ENCODE data around the gene ANKRD39. TPM values are rescaled to one million over a fixed set of nuclear protein-coding genes. Genes with fewer than 3 reads are reported as not detected.

The ANKRD39 gene
- total RNA-seq, 6 experiments from 2014 or later = 6.0 to 16.3 (median 9.7) TPM

GRCh38 chr2:96842600-96842999 lies 15.2 kb downstream of the ANKRD39 start:
- H3K36me3 ChIP-seq = peaks cover 0 to 16% (median 3%) of the 10 kb centered on the region in 4 donors
- 70% methylated on average over 2 of the region's 7 CpGs for WGBS (ENCODE audit: insufficient coverage, low coverage, low lambda C conversion rate, missing lambda C conversion rate)
- H3K4me3 ChIP-seq = no peak overlapping the region
- intact Hi-C loops (cut with DNase I) = no loop called here
- TF ChIP-seq POLR2A (IDR thresholded peaks at IDR 0.05) = no peak
- TF ChIP-seq, protein P1, sequence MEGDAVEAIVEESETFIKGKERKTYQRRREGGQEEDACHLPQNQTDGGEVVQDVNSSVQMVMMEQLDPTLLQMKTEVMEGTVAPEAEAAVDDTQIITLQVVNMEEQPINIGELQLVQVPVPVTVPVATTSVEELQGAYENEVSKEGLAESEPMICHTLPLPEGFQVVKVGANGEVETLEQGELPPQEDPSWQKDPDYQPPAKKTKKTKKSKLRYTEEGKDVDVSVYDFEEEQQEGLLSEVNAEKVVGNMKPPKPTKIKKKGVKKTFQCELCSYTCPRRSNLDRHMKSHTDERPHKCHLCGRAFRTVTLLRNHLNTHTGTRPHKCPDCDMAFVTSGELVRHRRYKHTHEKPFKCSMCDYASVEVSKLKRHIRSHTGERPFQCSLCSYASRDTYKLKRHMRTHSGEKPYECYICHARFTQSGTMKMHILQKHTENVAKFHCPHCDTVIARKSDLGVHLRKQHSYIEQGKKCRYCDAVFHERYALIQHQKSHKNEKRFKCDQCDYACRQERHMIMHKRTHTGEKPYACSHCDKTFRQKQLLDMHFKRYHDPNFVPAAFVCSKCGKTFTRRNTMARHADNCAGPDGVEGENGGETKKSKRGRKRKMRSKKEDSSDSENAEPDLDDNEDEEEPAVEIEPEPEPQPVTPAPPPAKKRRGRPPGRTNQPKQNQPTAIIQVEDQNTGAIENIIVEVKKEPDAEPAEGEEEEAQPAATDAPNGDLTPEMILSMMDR (IDR thresholded peaks at IDR 0.05) = no peak
- H3K27ac ChIP-seq = no peak overlapping the region
- H3K4me1 ChIP-seq = peaks cover 0 to 2% (median under 1%) of the 10 kb centered on the region in 4 donors
- ATAC-seq (peak in 3 of 4 donors; percentile 18 to 34 (median 23)), DNase-seq (no peak)
- H3K27me3 ChIP-seq = no peaks in the 10 kb centered on the region
- no peaks in the 10 kb centered on the region for H3K9me3 ChIP-seq

DNA sequence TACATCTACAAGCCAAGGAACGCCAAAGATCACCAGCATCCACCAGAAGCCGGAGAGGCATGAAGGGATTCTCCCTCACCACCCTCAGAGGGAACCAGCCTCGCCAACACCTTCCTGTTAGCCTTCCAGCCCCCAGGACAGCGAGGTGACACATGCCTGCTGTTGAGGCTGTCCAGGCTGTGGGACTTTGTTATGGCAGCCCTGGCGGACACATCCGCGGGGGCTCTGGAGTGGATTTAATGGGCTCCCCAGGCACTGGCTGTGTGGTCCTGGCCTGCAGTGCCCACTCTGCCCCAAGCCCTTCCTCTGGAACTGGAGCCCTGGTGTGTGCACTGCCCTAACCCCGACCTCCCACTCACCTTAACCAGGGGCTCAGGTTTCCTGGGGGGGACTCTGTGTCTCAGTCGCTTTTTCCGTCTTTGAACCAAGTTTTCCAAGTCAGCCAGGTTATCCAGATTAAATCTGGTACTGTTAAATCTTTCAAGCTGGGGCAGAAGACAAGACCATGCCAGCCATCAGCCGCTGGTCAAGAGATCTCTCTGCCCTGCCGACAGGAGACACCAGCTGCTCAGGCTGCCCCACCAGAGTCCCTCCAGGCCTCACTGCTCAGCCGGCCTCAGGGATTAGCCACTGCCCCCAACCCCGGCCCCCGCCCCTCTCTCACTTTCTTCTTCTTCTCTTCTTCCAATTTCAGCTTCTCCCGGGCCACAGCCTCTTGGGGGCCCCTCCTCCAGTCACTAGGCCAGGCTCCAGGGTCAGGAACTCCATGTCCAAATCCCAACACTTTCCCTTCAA lies 15.9 kb downstream of the ANKRD39 start:
- intact Hi-C loops (cut with DNase I) = no loop called here
- Histone ChIP-seq H3K9me3 (no peaks in the 10 kb centered on the region), H3K4me1 (no peaks in the 10 kb centered on the region), H3K27me3 (no peaks in the 10 kb centered on the region), H3K36me3 (peaks cover 0 to 20% (median 3%) of the 10 kb centered on the region in 4 donors), H3K27ac (no peak overlapping the region), H3K4me3 (no peak overlapping the region)
- no peak for DNase-seq
- 93% methylated on average over 11 of the region's 16 CpGs for WGBS (ENCODE audit: insufficient coverage, low coverage, low lambda C conversion rate, missing lambda C conversion rate)
- no peak for TF ChIP-seq POLR2A (IDR thresholded peaks at IDR 0.05)
- TF ChIP-seq, protein P1 (IDR thresholded peaks at IDR 0.05) = no peak
- ATAC-seq = no peak

- DNase-seq = no peak
- peak in 2 of 4 donors; percentile 2 to 5 for ATAC-seq
- 78% methylated on average over 6 of the region's 37 CpGs for WGBS (ENCODE audit: insufficient coverage, low coverage, low lambda C conversion rate, missing lambda C conversion rate)
These were observed 17.7 kb downstream of the ANKRD39 start for GRCh38 chr2:96839875-96840850.

DNA sequence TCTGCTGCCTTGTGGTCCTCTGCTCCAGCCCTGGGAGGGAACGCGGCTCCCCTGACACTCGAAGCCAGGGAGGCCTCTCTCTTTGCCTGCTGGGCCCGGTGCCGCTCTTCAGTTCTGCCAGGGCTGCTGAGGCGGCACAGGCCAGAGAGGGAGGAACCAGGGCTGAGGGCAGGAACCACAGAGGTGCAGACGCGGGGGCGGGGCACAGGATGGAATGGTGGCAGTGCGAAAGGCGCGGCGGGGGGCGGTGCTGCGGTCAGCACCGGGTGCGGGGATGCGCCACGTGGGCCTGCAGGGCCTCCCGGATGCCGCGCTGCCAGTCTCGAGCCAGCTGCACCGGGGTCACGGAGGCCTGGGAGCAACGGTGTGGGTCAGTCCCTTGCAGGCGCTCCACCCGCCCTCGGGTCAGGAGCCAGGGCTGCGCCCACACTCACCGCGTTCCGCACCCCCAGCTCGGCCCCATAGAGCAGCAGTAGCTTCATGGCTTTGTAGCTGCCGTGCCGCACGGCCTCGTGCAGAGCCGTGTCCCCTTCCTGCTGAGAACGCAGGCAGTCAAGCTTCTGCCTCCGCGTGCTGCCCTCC lies 18.4 kb downstream of the ANKRD39 start:
- TF ChIP-seq, protein P1 (IDR thresholded peaks at IDR 0.05) = no peak
- TF ChIP-seq POLR2A (IDR thresholded peaks at IDR 0.05) = no peak
- DNase-seq (peak in 1 of 3 donors; percentile 66), ATAC-seq (peak; percentile 42 to 66 (median 50))
- intact Hi-C loops (cut with DNase I) = no loop called here
- no peak overlapping the region for H3K4me3 ChIP-seq
- H3K9me3 ChIP-seq = no peaks in the 10 kb centered on the region
- H3K27me3 ChIP-seq = no peaks in the 10 kb centered on the region
- WGBS (ENCODE audit: insufficient coverage, low coverage, low lambda C conversion rate, missing lambda C conversion rate) = 40% methylated on average over 1 of the region's 42 CpGs
- H3K27ac ChIP-seq = no peak overlapping the region
- peaks cover 0 to 10% (median 3%) of the 10 kb centered on the region in 4 donors for H3K36me3 ChIP-seq
- H3K4me1 ChIP-seq = peaks cover 0 to under 1% (median 0%) of the 10 kb centered on the region in 4 donors

More at GRCh38 chr2:96839875-96840850, 17.7 kb downstream of the ANKRD39 start:
- Histone ChIP-seq H3K27me3 (no peaks in the 10 kb centered on the region), H3K27ac (no peak overlapping the region), H3K9me3 (no peaks in the 10 kb centered on the region), H3K4me1 (no peaks in the 10 kb centered on the region), H3K36me3 (peaks cover 0 to 10% (median 0%) of the 10 kb centered on the region in 4 donors), H3K4me3 (no peak overlapping the region)
- TF ChIP-seq POLR2A (IDR thresholded peaks at IDR 0.05) = no peak
- TF ChIP-seq, protein P1 (IDR thresholded peaks at IDR 0.05) = no peak
- intact Hi-C loops (cut with DNase I) = no loop called here

Data from right lobe of liver (tissue), 6 donors.